NCI-H2107 treated with DMSO at 0.1 percent for 48 hours (cell line): ENCODE data around the gene PCBP2.
"Not testable (repeated sequence)": the region's sequence is repeated elsewhere in the genome, so short reads cannot be mapped to it uniquely, and the experiment has no call there.

Source experiments
- DNase-seq: peaks from one replicate; lab custom pipeline; 2025; ENCODE audit not compliant: unreplicated experiment; lab: John Stamatoyannopoulos, UW

Gene PCBP2

DNA sequence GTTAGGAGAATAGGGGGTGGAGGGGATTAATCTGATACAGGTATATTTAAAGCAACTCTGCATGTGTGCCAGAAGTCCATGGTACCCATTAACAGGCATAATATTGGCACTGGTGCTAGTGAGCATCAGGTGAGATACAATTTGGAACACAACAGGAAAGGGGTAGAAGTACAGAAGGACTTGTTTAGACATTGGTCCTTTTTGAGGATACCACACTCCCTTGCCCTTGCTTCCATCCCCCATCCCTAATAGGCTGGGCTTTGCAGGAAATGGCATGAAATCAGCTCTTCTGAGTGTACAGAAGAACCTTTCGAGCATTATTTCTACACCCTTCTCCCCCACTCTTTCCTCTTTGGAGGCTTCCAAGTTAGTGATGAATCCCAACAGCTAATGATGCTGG is 16.4 kb downstream of the PCBP2 start:
- DNase-seq, result no peak

GRCh38 chr12:53472056-53472582 is 20.2 kb downstream of the PCBP2 start:
- DNase-seq, result no peak

DNA sequence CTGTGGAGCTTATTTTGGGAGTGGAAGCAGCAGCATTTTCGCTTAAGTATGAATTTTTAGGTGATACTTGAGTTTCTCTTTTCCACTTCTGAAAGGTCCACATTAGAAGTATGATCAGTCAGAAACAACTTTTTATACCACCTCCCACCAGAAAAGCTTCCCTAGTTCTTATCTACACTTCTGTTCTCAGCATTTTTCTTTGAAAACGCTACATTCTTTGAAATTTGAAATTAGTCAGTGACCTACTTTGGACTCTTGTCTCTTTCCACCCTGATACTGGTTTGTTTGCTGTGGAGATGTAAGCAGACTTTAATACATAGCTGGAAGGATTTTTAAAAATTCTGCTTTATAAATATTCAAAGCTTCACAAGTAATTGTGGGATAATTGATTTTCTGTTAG is 22.2 kb downstream of the PCBP2 start:
- no peak for DNase-seq

DNA sequence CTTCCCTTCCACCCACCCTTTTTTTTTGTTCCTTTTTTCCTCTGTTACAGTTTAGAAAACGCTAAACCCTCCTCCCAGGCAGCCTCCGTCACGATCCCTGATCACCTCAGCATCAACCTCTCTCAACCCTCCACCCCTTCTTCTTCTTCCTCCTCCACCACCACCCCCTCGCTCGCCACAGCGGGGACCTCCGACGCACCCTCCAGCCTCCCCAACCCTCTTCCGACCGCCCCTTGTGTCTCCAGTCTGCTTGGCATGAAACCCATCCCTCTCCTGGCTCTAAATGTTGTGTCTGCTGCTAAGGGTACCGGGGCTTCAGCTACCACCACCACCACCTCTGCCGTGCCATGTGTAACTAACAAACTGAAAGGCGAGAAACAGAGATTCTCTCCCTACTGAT is 22.9 kb downstream of the PCBP2 start:
- DNase-seq, result no peak

- no peak for DNase-seq
These were observed 24.9 kb downstream of the PCBP2 start for GRCh38 chr12:53476769-53477209.

GRCh38 chr12:53478865-53479264 is 27.0 kb downstream of the PCBP2 start:
- no peak for DNase-seq

DNA sequence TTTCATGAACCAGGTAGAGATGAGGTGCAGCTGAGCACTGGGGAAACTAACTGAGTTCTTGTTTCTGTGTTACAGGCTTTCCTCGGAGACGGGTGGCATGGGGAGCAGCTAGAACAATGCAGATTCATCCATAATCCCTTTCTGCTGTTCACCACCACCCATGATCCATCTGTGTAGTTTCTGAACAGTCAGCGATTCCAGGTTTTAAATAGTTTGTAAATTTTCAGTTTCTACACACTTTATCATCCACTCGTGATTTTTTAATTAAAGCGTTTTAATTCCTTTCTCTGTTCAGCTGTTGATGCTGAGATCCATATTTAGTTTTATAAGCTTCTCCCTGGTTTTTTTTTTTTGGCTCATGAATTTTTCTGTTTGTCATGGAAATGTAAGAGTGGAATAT is 27.4 kb downstream of the PCBP2 start:
- no peak for DNase-seq

DNA sequence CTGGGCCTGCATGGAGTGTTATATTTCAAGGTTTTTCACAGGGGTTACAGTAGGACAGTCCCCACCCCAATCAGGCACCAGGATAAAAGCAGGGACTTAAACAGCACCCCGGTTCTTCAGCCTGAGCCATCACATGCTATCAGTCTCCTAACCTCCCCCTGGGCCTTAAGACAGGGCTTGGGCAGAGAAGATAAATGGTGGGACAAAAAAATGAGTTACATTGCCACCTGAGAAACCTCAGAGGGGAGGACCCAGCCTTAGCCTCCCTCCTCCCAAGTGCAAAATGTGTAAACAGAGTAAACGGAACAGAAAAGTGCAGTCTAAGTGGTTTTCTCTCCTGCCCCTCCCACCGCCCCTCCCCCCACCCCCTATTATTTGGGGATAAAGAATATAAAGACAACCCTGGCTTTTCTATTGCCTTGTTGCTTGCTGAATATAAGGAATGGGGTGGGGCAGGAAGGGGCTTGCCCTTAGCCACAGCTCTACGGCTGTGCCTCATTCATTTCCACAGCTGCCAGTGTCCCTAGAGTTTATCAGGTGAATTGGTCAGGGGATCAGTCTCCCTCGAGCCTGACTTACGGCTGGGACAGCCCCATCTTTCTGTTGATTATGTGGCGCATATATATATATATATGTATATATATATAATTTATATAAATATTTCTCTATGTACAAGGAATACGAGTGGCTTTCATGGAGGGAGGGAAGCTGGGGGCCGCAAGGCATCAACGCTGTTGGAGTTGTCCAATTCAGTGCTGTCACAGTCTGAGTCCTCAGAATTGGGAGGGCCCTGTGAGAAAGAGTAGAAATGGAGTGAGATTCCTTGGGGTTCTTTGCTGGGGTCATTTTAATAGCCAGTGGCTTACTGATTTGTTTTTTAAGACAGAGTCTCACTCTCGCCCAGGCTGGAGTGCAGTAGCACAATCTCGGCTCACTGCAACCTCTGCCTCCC is 28.9 kb downstream of the PCBP2 start:
- DNase-seq, result no peak

GRCh38 chr12:53481458-53481857 is 29.6 kb downstream of the PCBP2 start:
- not testable (repeated sequence) for DNase-seq

GRCh38 chr12:53481939-53482586 is 30.2 kb downstream of the PCBP2 start:
- DNase-seq, result no peak

GRCh38 chr12:53482626-53483168 is 30.8 kb downstream of the PCBP2 start:
- no peak for DNase-seq

- no peak for DNase-seq
These were observed 31.5 kb downstream of the PCBP2 start for GRCh38 chr12:53483225-53483978.

DNA sequence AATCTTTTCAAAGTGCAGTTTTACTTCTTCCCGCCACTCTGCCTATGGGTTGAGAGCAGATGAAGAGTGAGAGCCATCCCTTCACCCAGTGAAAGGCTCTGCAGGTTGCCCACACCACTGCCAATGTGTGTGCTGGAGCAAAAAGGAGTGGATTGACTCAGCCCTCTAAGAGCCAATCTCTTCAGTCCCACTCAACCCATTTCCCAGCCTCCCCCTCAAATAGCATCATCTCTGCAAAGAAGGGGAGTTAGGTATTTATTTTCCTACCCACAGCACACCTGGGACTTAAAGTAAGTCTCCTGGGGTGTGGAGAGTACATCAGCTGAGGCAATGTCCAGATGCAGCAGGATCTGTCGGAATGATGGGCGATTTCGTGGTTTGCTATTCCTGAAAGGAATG is 32.1 kb downstream of the PCBP2 start:
- DNase-seq, result no peak

DNA sequence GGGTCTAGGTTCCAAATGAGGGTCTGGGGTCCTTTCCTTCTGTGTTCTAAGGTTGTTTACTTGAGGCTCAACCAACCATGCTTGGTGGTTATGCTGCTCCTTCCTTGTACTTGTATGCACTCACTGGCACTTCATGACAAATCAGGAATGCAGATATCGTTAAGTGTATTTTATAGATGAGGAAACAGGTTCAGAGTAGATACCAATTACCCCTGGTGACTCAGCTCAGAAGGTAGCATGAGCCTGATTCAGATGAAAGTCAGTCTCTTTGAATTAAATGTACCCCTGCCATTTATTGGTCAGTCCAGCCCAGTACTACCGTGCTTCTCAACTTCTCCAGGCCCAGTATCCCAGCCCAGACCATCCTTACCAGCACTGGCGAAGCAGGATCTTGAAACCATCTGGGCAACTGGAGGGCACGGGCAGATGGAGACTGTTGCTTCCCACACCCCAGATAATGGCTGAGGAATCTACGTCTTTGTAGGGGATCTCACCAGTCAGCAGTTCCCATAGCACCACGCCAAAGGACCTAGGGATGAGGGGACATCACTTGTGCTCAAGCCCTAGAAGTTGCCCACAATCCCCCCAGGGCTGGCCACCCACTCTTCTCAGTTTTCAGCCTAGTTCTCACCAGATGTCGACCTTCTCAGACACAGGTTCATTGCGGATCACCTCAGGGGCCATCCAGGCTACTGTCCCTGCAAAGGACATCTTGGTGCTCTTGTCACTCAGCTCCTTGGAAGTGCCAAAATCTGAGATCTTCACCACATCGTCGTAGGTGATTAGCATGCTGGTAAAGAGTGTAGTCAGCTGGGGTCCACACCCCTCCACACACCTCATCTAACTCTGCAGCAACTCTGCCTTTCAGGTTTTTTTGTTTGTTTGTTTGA is 33.0 kb downstream of the PCBP2 start:
- no peak for DNase-seq

DNA sequence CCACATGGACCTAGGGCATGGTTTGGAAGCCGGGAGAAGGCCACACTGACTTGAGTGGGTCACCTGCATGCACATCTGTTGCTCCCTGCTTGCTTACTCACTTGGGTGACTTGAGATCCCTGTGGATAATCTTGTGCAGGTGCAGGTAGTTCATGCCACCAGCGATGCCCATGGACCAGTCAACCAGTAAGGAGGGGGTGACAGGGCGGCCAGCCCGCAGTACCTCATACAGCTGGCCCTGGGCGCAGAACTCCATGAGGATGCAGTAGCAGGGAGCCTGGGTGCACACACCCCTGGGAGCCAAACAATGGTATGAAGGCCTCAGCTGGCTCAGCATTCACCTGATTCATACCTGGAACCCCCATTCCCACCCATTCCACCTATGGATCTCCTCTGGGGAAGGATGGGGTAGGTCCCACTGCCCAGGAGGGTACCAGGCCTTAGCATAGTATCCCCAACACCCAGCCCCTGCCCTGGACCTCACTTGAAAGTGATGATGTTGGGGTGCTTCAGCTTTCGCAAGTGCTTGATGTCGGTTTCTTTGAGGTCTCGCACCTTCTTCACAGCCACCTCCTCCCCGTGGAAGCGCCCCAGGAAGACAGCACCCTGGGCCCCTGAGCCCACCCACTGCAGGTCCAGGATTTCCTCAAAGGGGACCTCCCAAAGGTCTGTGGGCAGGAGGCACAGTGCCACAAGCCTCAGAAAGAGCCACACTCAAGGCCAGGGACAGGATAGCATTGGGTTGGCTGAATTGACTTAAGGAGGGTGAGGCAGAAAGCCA is 34.2 kb downstream of the PCBP2 start:
- DNase-seq, result no peak

- DNase-seq, result no peak
These were observed 35.0 kb downstream of the PCBP2 start for GRCh38 chr12:53486736-53487487.

GRCh38 chr12:53489242-53489864 is 37.5 kb downstream of the PCBP2 start:
- no peak for DNase-seq

GRCh38 chr12:53492188-53492587 is 40.3 kb downstream of the PCBP2 start:
- DNase-seq, result no peak
